HG02852 (cell line): ENCODE results near the gene RUFY2.
"Not testable (repeated sequence)": the region's sequence is repeated elsewhere in the genome, so short reads cannot be mapped to it uniquely, and the experiment has no call there.

Source experiments
- ATAC-seq: cut with Tn5 transposase; IDR thresholded peaks from one replicate; pipeline ENCODE4 v1.9.1; 2021; ENCODE audit warnings: mild to moderate bottlenecking, moderate library complexity; ENCODE audit not compliant: unreplicated experiment

The RUFY2 gene

DNA sequence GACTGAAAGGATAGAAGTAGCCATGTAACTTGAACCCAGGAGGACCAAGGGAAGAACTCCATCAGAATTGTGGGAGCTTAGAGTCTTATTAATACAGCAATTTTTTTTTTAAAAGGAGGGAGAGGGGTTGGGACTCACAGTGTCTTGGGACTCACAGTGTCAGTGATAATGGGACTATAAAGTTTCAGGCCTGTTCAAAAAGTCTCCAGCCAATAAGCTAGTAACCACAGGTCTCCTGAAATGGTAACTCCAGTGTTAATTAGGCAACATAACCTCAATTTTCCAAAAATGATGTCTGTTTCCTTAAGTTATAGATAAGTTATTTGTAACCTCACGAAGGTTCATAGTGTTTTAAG is 77.6 kb downstream of the RUFY2 start:
- ATAC-seq = no peak

DNA sequence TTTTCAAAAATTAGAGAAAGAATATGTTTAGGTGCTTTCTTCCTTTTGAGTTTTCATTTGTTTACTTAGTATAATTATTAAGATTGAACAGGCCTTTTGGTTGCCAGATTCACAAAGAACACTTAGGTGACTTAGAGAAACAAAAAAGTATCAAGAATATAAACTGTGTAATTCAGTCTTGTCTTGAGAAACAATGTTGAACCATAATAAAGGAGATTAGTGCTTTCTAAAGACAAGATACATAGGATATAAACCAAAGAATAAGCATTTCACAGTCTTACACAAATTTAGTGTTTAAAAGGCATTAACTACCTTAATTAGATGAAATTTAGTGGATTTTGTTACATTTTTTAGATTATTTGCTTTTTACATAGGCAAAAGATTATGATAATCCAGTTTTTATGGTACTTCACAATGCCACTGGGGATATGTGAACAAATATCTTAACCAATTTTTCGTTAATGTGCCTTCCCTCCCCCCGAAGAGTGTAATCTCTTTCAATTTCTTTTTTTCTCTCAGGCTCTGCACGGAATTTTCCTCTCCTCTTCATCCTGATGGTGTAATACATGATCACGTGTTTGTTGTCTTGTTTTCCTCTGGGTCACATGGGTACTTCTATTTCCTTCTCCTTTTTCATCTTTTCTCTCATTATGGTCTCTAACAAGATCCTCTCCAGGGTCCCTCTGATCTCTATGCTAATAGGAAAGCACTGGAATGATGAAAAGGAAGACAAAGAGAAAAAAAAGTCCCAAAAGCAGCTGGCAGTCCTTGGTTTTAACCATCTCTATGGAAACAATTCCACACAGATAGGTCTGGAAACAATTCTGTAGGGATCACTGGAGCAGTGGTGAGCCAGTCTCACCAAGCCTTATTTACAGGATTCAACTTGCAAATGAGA is 78.9 kb downstream of the RUFY2 start:
- no peak for ATAC-seq

DNA sequence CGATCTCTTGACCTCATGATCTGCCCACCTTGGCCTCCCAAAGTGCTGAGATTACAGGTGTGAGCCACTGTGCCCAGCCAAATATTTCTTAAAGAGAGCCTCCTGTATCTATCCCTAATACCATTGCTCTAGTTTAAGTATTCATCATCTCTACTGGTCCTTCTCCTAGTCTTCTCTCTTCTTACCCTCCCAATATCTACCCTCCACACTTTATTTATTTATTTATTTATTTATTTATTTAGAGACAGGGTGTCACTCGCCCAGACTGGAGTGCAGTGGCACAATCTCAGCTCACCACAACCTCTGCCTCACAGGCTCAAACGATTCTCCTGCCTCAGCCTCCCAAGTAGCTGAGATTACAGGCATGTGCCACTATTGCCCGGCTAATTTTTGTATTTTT is 82.7 kb downstream of the RUFY2 start:
- ATAC-seq = not testable (repeated sequence)

DNA sequence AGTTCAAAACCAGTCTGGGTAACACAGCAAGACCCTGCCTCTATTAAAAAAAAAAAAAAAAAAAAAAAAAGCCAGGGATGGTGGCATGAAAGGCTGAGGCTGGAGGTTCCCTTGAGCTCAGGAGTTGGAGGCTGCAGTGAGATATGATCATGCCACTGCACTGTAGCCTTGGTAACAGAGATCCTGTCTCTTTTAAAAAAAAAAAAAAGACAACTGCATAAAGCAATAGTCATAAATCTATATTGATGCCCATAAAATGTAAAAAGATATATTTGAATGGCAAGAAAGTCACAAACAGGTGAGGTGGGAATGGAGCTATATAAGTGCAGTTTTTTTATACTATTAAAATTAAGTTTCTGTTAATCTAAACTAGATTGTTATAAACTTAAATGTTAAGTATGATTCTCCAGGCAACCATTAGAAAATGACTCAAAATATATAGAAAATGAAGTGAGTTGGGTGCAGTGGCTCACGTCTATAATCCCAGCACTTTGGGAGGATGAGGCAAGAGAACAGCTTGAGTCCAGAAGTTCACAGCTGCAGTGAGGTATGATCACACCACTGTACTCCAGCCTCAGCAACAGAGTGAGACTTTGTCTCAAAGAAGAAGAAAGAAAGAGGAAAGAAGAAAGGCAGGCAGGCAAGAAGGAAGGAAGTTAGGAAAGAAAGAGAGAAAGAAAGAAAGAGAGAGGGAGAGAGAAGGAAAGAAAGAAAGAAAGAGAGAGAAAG is 88.6 kb downstream of the RUFY2 start:
- no peak for ATAC-seq

DNA sequence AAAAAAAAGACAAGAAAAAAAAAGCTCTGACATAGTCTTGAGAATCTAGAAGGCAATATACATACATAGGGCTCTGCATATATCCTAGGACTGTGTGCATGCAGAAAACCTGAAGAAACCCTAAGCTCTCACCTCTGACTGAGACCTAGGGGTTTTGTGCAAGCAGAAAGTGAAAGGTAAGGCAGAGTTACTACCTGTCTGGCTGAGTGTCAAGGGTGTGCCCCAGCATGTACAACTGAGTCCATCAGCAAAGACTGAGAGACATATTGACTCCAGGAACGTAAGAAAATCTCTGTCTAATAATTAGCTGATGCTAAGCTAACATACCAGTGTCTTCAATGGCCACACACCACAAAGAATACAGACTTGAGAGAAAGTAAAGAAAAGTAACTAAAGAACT is 91.5 kb downstream of the RUFY2 start:
- no peak for ATAC-seq

DNA sequence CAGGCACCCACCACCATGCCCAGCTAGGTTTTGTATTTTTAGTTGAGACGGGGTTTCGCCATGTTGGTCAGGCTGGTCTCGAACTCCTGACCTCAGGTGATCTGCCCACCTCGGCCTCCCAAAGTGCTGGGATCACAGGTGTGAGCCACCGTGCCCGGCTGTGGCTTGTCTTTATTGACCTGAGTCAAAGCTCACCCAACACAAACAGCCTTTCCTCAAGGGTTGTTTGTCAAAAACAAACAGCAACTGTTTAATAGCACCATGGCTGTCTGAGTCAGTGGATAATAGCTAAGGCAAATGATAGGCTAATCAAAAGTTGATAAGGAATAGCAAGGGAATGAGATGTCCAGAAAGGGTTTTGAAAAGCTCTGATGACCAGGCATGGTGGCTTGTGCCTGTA is 92.1 kb downstream of the RUFY2 start:
- not testable (repeated sequence) for ATAC-seq

DNA sequence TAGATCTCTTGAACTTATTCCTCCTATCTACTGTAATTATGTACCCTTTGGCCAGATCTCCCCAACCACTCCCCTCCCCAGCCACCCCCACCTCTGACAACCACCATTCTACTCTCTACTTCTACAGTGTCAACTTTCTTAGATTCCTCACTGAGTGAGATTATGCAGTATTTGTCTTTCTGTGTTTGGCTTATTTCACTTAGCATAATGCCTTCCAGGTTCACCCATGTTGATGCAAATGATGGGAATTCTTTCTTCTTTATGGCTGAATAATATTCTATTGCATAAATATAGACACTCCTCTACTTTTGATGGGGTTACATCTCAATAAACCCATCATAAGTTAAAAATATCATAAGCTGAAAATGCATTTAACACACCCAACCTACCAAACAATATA is 96.5 kb downstream of the RUFY2 start:
- no peak for ATAC-seq

DNA sequence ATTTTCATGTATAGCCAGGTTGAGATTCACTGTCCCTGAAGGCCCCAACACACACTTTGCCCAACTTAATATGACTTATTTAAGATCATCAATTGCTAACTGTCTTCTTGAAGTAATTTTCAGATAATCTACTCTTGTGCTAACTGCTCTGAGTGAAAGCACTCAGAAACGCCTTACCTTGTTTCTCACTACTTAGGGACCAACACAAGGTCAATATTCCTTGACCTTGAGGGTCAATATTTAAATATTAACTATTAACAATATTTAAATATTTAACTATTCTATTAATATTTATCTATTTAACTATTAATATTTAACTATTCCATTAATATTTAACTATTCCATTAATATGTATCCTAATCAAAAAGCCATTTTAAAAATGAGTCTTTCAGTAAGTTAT is 101.2 kb downstream of the RUFY2 start:
- ATAC-seq = no peak

DNA sequence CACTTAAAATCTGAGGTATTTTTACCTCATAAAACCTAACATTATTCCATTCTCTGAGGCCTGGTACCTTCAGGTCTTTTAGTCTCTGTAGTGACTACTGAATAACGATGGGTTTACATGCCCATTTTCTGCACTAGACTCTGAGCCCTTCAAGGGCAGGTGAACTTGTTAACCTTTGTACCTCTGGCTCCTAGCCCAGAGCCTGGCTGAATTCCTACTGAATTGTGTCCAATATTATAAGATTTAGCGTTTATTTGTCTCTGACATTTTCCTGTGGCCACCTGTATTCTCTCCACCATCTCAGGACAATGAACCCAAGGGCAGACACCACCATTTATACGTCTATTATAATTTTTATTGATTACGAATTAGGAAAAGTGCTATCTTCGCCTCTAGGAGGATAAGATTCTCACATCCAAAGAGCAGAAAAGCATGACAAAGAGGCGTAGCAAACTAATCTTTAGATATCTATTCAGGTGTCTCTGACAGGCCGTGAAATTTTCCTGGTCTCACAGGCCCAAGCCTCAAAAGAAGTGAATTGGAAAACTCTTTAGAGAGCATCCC is 103.1 kb downstream of the RUFY2 start:
- ATAC-seq = no peak

DNA sequence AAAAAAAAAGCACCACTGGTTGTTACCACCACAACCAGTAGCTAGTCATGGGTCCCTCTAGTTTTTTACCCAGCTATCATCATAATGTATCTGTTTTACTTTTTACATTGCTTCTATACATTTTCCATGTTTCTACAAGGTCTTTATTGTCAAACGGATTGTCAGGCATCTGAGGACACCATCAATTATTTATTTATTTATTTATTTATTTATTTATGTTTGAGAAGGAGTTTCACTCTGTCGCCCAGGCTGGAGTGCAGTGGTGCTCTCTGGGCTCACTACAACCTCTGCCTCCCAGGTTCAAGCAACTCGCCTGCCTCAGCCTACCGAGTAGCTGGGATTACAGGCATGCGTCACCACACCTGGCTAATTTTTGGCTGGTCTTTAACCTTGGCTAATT is 104.2 kb downstream of the RUFY2 start:
- no peak for ATAC-seq

DNA sequence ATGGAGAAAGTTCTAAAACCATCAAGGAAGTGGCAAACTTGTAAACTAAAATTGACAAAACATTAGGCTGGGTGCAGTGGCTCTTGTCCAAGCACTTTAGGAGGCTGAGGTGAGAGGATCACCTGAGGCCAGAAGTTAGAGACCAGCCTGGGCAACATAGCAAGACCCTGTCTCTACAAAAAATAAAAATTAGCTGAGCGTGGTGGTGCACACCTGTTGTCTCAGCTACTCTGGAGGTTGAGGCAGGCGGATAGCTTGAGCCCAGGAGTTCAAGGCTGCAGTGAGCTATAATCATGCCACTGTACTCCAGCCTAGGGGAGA is 104.6 kb downstream of the RUFY2 start:
- no peak for ATAC-seq

DNA sequence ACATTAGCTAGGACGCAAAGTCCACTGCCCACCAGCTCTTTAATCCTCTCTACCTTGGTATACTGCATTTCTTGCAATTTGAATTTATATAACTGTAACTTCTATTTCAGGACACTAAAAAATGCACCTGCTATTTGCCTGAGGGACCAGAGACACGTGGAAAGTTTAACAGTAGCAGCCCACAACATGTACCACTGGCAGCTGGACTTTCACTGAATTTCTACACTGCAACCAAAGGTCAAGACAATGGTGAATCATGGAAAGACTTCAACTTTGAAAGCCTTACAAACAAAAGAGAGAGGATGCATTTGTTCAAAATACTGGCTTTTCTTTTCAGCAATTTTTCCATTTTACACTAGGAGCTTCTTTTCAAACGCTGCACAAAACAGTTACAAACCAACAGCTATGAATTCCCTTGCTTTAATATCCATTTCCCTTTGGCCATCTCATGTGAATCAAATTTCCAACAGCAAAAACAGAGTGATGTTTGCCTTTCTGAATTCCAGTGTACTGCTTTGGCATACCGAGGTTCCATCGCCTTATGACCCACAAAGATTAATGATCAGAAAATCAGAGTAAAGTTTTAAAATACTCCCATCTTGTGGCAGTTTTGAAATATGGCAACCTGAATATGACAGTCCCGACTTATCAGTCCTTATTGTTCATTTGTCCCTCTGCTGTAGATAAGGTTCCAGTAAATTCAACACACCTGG is 105.1 kb downstream of the RUFY2 start:
- no peak for ATAC-seq

DNA sequence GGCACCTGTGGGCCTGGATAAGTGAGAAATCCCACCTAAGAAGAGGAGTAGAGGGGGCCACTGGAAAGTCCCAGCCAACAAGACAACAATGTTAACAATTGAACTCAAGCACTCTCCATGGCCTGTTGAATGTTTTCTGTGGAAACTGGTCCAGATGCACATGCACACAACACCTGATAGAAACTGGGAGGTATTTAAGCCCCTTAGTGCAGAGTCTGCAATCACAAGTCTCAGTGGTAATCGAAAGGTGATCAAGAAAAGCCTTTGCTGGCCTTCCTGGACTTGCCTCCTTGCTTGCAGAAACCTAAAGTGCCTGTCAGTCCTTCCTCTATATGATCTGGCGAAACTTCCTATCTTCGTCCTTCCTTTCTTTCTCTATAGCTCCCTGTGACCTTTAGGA is 105.8 kb downstream of the RUFY2 start:
- no peak for ATAC-seq

DNA sequence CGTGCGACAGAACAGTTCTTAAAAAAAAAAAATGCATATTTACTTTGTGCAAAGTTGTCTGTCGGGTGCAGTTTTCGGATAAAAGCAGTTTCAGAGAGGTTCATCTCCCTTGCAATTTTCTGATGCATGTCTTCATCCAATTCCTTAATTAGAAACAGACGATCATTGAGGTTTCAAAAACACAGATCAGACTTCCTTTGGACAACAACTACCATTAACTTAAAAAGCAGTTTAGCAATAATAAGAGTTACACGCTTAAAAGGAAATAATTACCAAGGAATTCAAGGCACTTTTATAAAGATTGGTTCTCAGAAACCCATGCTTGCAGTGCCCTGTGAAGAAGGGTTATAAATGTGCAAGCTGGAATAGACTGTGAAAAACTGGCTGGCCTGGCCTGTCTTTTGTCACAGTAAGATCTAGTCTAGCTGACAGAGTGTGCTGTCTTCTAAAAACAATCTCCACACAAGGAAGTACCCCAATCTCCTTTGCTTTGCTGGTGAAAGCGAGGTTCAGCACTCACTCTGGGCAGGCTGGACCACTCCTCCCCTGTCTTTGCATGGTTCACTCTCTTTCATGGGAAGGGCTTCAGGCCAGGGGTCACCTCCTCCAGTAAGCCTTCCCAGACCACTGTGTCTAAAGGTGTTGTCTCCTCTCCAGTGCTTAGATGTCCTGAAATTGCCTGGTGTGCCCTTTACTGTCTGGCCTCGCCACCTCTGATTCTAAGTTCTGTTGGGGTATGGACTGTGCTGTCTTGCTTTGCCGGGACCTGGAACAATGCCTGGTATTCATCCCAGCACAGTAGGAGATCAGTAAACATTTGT is 110.0 kb downstream of the RUFY2 start:
- no peak for ATAC-seq
